ENCODE data around the gene TBC1D10A.

- TF ChIP-seq CTCF (optimal IDR thresholded peaks at IDR 0.05 in 1 of 3, IDR thresholded peaks at IDR 0.05 in 1 of 3, conservative IDR thresholded peaks at IDR 0.05 in 1 of 3; ENCODE audit: extremely low read depth in 1 of 3, insufficient read depth in 2 of 3, low read length in 3 of 3) (no peak), EZH2 (IDR thresholded peaks at IDR 0.05; ENCODE audit: low read length) (no peak)
Observed at GRCh38 chr22:30294830-30295229, 31.9 kb downstream of the TBC1D10A start.

Data from keratinocyte (primary cell).